WTC11 (cell line): ENCODE data around the gene VTI1A. TPM values are rescaled to one million over a fixed set of nuclear protein-coding genes. Genes with fewer than 3 reads are reported as not detected.

Experiments used
- ATAC-seq: fragments of 200-7000 bp; cut with Tn5 transposase; 2 replicates; pipeline ENCODE4 v1.10.0; 2021; ENCODE audit warnings: mild to moderate bottlenecking, moderate library complexity
- CTCF ChIA-PET: fragments of 300-600 bp; sonication (Branson Sonifier 250); formaldehyde crosslinking; loops from one replicate; lab custom pipeline; 2021; ENCODE audit warnings: antibody characterized with exemption; lab: Charles Lee
- POLR2A ChIA-PET: fragments of 350-600 bp; sonication (Branson Sonifier 250); formaldehyde crosslinking; loops from one replicate; lab custom pipeline; 2021; ENCODE audit warnings: antibody characterized with exemption; lab: Charles Lee
- DNase-seq: peaks from one replicate; pipeline ENCODE4 v3.0.0; 2021; ENCODE audit warnings: low spot score
- H3K27ac Mint-ChIP-seq: 2 replicates; pipeline ENCODE4 v1.8.0; 2021; ENCODE audit warnings: mixed read lengths
- H3K27me3 Mint-ChIP-seq: 2 replicates; pipeline ENCODE4 v1.8.0; 2021; ENCODE audit warnings: low read depth, mild to moderate bottlenecking, moderate library complexity, mixed read lengths
- H3K36me3 Mint-ChIP-seq: 2 replicates; pipeline ENCODE4 v1.8.0; 2021; ENCODE audit warnings: mixed read lengths
- H3K4me1 Mint-ChIP-seq: 2 replicates; pipeline ENCODE4 v1.8.0; 2022; ENCODE audit warnings: mixed read lengths
- H3K4me3 Mint-ChIP-seq: 2 replicates; pipeline ENCODE4 v1.8.0; 2021; ENCODE audit warnings: mild to moderate bottlenecking, moderate library complexity, mixed read lengths
- H3K9me3 Mint-ChIP-seq: 2 replicates; pipeline ENCODE4 v1.8.0; 2021; ENCODE audit warnings: mixed read lengths
- AFF4 ChIP-seq: sonication (generic); formaldehyde crosslinking; IDR thresholded peaks from 2 replicates; pipeline ENCODE4 v1.8.1; 2023; ENCODE audit warnings: mild to moderate bottlenecking, missing genetic modification reagents, borderline replicate concordance
- ARID4B ChIP-seq: sonication (generic); formaldehyde crosslinking; IDR thresholded peaks from 2 replicates; pipeline ENCODE4 v1.8.0; 2023; ENCODE audit warnings: missing genetic modification reagents, mild to moderate bottlenecking, borderline replicate concordance
- ELF4 ChIP-seq: sonication (generic); formaldehyde crosslinking; IDR thresholded peaks from 2 replicates; pipeline ENCODE4 v1.8.1; 2022; ENCODE audit warnings: low read depth, mild to moderate bottlenecking, moderate library complexity, missing genetic modification reagents
- FOXK1 ChIP-seq: sonication (generic); formaldehyde crosslinking; IDR thresholded peaks from 2 replicates; pipeline ENCODE4 v1.8.0; 2022; ENCODE audit warnings: mild to moderate bottlenecking, moderate library complexity, missing genetic modification reagents
- GRHL2 ChIP-seq: fragments of 250-450 bp; sonication (Bioruptor Pico); IDR thresholded peaks from 2 replicates; pipeline ENCODE4 v1.8.0; 2022; ENCODE audit warnings: mild to moderate bottlenecking, moderate library complexity; ENCODE audit not compliant: insufficient replicate concordance, severe bottlenecking
- IRF1 ChIP-seq: sonication (generic); formaldehyde crosslinking; IDR thresholded peaks from 2 replicates; pipeline ENCODE4 v1.8.0; 2023; ENCODE audit warnings: missing genetic modification reagents
- KAT7 ChIP-seq: sonication (generic); formaldehyde crosslinking; IDR thresholded peaks from 2 replicates; pipeline ENCODE4 v1.8.1; 2023; ENCODE audit warnings: missing genetic modification reagents, mild to moderate bottlenecking, borderline replicate concordance
- RORB ChIP-seq: fragments of 250-450 bp; sonication (Bioruptor Pico); IDR thresholded peaks from 2 replicates; pipeline ENCODE4 v1.9.0; 2021; ENCODE audit warnings: mild to moderate bottlenecking
- ZNF281 ChIP-seq: sonication (generic); formaldehyde crosslinking; IDR thresholded peaks from 2 replicates; pipeline ENCODE4 v1.8.0; 2023; ENCODE audit warnings: mild to moderate bottlenecking, missing genetic modification reagents
- ZNF396 ChIP-seq: fragments of 250-450 bp; sonication (Bioruptor Pico); IDR thresholded peaks from 2 replicates; pipeline ENCODE4 v1.8.0; 2021; ENCODE audit warnings: mild to moderate bottlenecking, moderate library complexity, borderline replicate concordance
- total RNA-seq: library from RNA; stranded (reverse); gene quantifications from 3 replicates; pipeline ENCODE4 v1.2.3, GENCODE V29; 2021
- TF ChIP-seq, protein P1 (sequence below): fragments of 250-450 bp; sonication (Bioruptor Pico); IDR thresholded peaks from 2 replicates; pipeline ENCODE4 v2.1.2; 2022; ENCODE audit warnings: mild to moderate bottlenecking, moderate library complexity

Gene VTI1A
- total RNA-seq, 1 experiment from 2014 or later: 20.1 TPM

DNA sequence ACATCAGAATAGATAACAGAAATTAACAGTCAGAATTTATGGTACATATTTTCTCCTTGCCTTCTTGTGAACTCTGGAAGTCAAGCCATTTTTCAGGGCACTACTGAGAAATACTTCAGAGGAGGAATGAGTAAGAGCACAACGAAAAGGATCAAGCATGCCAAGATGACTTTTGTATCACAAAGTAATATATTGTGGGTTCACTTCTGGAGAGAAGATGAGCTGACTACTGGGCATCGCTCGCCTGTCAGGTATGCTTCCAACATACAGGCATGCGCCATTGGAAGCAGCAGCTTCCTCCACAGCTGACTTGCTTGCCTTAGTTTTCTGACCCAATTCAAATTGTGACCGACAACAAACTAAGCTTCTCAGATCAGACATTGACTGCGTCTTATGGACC is 137.3 kb downstream of the VTI1A start:
- TF ChIP-seq ZNF281 (CRISPR knock-in tag) (no peak), GRHL2 (no peak), ARID4B (CRISPR knock-in tag) (no peak), ELF4 (CRISPR knock-in tag) (no peak), AFF4 (CRISPR knock-in tag) (no peak), RORB (no peak), IRF1 (no peak), ZNF396 (CRISPR knock-in tag) (no peak)
- TF ChIP-seq, protein P1, sequence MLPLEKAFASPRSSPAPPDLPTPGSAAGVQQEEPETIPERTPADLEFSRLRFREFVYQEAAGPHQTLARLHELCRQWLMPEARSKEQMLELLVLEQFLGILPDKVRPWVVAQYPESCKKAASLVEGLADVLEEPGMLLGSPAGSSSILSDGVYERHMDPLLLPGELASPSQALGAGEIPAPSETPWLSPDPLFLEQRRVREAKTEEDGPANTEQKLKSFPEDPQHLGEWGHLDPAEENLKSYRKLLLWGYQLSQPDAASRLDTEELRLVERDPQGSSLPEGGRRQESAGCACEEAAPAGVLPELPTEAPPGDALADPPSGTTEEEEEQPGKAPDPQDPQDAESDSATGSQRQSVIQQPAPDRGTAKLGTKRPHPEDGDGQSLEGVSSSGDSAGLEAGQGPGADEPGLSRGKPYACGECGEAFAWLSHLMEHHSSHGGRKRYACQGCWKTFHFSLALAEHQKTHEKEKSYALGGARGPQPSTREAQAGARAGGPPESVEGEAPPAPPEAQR (CRISPR knock-in tag): no peak
- Mint-ChIP-seq H3K27me3 (no peaks in the 10 kb centered on the region), H3K4me1 (peaks cover 45% of the 10 kb centered on the region), H3K36me3 (no peaks in the 10 kb centered on the region), H3K9me3 (no peaks in the 10 kb centered on the region), H3K27ac (no peak overlapping the region), H3K4me3 (no peak overlapping the region)
- ATAC-seq (no peak), DNase-seq (no peak)
- ChIA-PET CTCF (interaction anchor here (1.0 to 1.4 kb wide), 2 partner anchors 9 kb away, joined by 3 read pairs; no protein-coding TSS in a partner anchor), POLR2A (no interaction called here)

GRCh38 chr10:112585126-112585525 is 138.1 kb downstream of the VTI1A start:
- no peak overlapping the region for H3K4me3 Mint-ChIP-seq
- H3K36me3 Mint-ChIP-seq: no peaks in the 10 kb centered on the region
- POLR2A ChIA-PET: no interaction called here
- DNase-seq: no peak
- H3K27ac Mint-ChIP-seq: no peak overlapping the region
- peaks cover 46% of the 10 kb centered on the region for H3K4me1 Mint-ChIP-seq
- no peak for TF ChIP-seq KAT7 (CRISPR knock-in tag)
- no peak for TF ChIP-seq FOXK1
- TF ChIP-seq, all 79 proteins: peak for 0
- Mint-ChIP-seq H3K9me3 (no peaks in the 10 kb centered on the region), H3K27me3 (no peaks in the 10 kb centered on the region)
- ATAC-seq: no peak
- CTCF ChIA-PET: interaction anchor here (0.7 to 1.0 kb wide), 2 partner anchors 8 to 703 kb away, joined by 3 to 4 read pairs; no protein-coding TSS in a partner anchor
